MCF 10A (cell line): ENCODE results near the gene EID2B. TPM values are rescaled to one million over a fixed set of nuclear protein-coding genes. Genes with fewer than 3 reads are reported as not detected.

ENCODE experiments used
- BruUV-seq: library from RNA; stranded (reverse); fragments of 400-500 nt; replicated peaks from 2 replicates; lab custom pipeline; 2021; lab: Mats Ljungman, UMichigan
- CTCF ChIA-PET: fragments of 300-600 bp; sonication (Branson Sonifier 250); formaldehyde crosslinking; extraction: SDS; loops from one replicate; lab custom pipeline; 2021; ENCODE audit warnings: antibody characterized with exemption, inconsistent platforms; lab: Yijun Ruan, JAX
- POLR2A ChIA-PET: fragments of 300-600, 350-650 bp; sonication (Branson Sonifier 250); formaldehyde crosslinking; extraction: SDS; loops from one replicate; lab custom pipeline; 2020; ENCODE audit warnings: antibody characterized with exemption, inconsistent platforms; lab: Yijun Ruan, JAX
- DNase-seq: peaks from one replicate; pipeline ENCODE4 v3.0.0-alpha.2; 2018; ENCODE audit not compliant: unreplicated experiment
- H3K27ac Mint-ChIP-seq: one replicate; pipeline ENCODE4 v1.8.0; 2022; ENCODE audit warnings: mild to moderate bottlenecking, low read depth, mixed read lengths; ENCODE audit not compliant: unreplicated experiment
- H3K27me3 Mint-ChIP-seq: one replicate; pipeline ENCODE4 v1.8.0; 2022; ENCODE audit warnings: mixed read lengths; ENCODE audit not compliant: insufficient read depth, unreplicated experiment
- H3K36me3 Mint-ChIP-seq: one replicate; pipeline ENCODE4 v1.8.0; 2022; ENCODE audit warnings: mild to moderate bottlenecking, moderate library complexity, mixed read lengths; ENCODE audit not compliant: insufficient read depth, unreplicated experiment
- H3K4me1 Mint-ChIP-seq: one replicate; pipeline ENCODE4 v1.8.0; 2022; ENCODE audit warnings: mixed read lengths; ENCODE audit not compliant: insufficient read depth, unreplicated experiment
- H3K4me3 Mint-ChIP-seq: one replicate; pipeline ENCODE4 v1.8.0; 2022; ENCODE audit warnings: mild to moderate bottlenecking, moderate library complexity, mixed read lengths; ENCODE audit not compliant: unreplicated experiment
- H3K9me3 Mint-ChIP-seq: one replicate; pipeline ENCODE4 v1.8.0; 2022; ENCODE audit warnings: mixed read lengths; ENCODE audit not compliant: unreplicated experiment
- CTCF ChIP-seq: fragments of 200-600 bp; IDR thresholded peaks from one replicate; pipeline ENCODE4 v1.8.0; 2022; ENCODE audit warnings: antibody characterized with exemption, mild to moderate bottlenecking; ENCODE audit not compliant: unreplicated experiment
- intact Hi-C: fragments of 100-400 bp; cut with micrococcal nuclease; formaldehyde crosslinking; loops from 2 replicates; pipeline ENCODE4 v1.14.1; 2022
- total RNA-seq: library from RNA; stranded (reverse); gene quantifications from 2 replicates; pipeline ENCODE4 v1.2.3, GENCODE V29; 2022

EID2B gene
- total RNA-seq, 1 experiment from 2014 or later = 2.0 TPM

DNA sequence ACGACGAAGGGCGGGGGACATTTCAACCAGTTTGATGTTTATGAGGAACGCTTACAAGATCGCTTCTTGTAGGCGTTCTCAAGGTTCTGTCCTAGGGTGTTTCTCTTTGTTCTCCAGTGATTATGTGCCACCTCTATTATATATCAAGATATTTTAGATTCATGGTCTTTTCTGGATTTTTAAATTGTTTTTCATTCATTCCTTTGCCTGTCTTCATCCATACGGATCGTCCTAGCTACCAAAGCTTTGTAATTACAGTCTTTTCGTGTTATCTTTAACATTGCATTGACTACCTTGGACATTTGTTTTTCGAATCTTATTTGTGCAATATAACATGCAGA is 7.7 kb upstream of the EID2B start:
- CTCF ChIA-PET = interaction anchor here (0.6 to 4.9 kb wide), 9 partner anchors 58 to 829 kb away, joined by 3 to 44 read pairs (median 4); no protein-coding TSS in a partner anchor
- peaks cover 6% of the 10 kb centered on the region for H3K36me3 Mint-ChIP-seq
- H3K4me1 Mint-ChIP-seq = peaks cover 14% of the 10 kb centered on the region
- H3K27me3 Mint-ChIP-seq = no peaks in the 10 kb centered on the region
- POLR2A ChIA-PET = interaction anchor here (0.7 to 2.5 kb wide), 7 partner anchors 25 to 429 kb away, joined by 3 to 19 read pairs (median 5); partner anchors contain the start of genes RPS16, SUPT5H and TIMM50
- BruUV-seq = no TSS peak
- intact Hi-C loops = loop anchor here (2.0 kb wide), 1 partner anchor 100 kb away; no protein-coding TSS in a partner anchor
- H3K4me3 Mint-ChIP-seq = peak overlapping the region; percentile 79
- DNase-seq = no peak
- no peak overlapping the region for H3K27ac Mint-ChIP-seq
- TF ChIP-seq CTCF = no peak
- no peaks in the 10 kb centered on the region for H3K9me3 Mint-ChIP-seq

DNA sequence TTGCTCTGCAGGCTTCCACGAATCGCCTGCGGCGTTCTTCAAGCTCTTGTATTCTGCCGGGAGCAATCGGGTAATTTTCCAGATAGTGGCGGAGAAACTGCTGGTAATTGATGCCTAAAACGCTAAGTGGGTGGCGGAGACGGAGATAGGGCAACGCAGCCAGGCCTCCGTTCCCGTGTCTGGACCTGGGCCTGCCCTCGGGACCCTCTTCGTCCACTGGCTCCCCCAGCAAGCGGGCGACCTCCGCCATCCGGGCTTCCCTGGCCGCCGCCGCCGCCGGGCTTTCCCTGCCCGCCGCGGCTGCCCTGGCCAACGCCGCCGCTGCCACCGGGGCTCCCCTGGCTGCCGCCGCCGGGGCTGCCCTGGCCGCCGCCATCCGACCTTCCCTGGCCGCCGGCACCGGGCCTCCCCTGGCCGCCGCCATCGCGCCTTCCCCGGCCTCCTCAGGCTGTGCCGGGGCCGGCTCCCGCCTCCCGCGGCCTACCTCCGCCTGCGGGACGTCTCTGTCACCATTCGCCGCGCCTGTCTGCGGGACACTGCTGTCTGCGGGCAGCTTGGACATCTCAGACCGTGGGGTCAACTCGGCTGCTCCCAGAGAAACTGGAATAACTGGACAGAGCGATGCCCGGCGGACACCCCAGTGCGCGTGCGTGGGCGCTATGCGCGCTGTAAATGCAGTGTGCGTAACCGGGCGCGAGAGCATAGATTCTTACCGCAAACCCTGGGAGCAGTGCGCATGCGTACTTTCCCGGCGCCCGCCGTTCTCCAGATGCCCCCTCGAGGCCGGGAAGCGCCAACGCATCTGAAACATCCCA is 7.1 kb upstream of the EID2B start, which contains the start of gene EID2:
EID2 (minus strand) TSS at position 644 of the 815 bp plus-strand sequence; CDS start at position 562, 82 bp downstream.
- BruUV-seq = no TSS peak
- Mint-ChIP-seq H3K27ac (no peak within 1 kb of the TSS), H3K4me3 (peak within 1 kb of the TSS; percentile 79), H3K4me1 (peaks cover 14% of the 10 kb centered on the region), H3K36me3 (peaks cover 6% of the 10 kb centered on the region), H3K9me3 (no peaks in the 10 kb centered on the region), H3K27me3 (no peaks in the 10 kb centered on the region)
- peak; percentile 93 for DNase-seq
- ChIA-PET POLR2A (interaction anchor here (0.7 to 2.5 kb wide), 16 partner anchors 8 to 1274 kb away, joined by 3 to 19 read pairs (median 4); partner anchors contain the start of genes FBL, MED29, PAF1 and RPS16), CTCF (interaction anchor here (0.6 to 4.9 kb wide), 13 partner anchors 31 to 1170 kb away, joined by 3 to 44 read pairs (median 4); no protein-coding TSS in a partner anchor)
- intact Hi-C loops = loop anchor here (2.0 to 10.0 kb wide), 2 partner anchors 99 to 415 kb away; partner anchors contain the start of gene PAK4
- peak; percentile 68 for TF ChIP-seq CTCF

DNA sequence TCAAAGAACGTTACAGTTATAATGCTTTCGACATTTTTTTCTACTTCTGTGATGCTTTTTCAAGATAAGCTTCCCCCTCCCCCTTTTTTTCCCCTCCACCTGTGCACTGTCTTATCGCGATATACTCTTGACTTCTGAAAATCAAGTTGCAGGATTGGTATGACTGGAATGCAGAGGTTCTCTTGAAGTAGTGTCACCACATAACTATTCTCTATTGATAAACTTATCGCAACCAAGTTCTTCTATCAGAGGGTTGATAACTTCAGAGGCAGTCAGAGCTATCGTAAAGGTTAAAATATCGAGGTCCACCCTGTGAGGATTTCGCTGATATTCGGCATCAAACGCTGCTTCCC is 6.5 kb upstream of the EID2B start:
- Mint-ChIP-seq H3K4me3 (peak overlapping the region; percentile 79), H3K36me3 (peaks cover 6% of the 10 kb centered on the region), H3K4me1 (peaks cover 14% of the 10 kb centered on the region), H3K9me3 (no peaks in the 10 kb centered on the region), H3K27ac (no peak overlapping the region), H3K27me3 (no peaks in the 10 kb centered on the region)
- CTCF ChIA-PET = interaction anchor here (0.6 to 4.9 kb wide), 7 partner anchors 30 to 174 kb away, joined by 3 to 44 read pairs (median 5); no protein-coding TSS in a partner anchor
- intact Hi-C loops = loop anchor here (10.0 kb wide), 1 partner anchor 414 kb away; the partner anchor contains the start of gene PAK4
- POLR2A ChIA-PET = interaction anchor here (0.7 to 2.5 kb wide), 13 partner anchors 9 to 1274 kb away, joined by 3 to 19 read pairs (median 4); partner anchors contain the start of genes FBL, MED29, PAF1 and RPS16
- no peak for TF ChIP-seq CTCF
- no peak for DNase-seq
- no TSS peak for BruUV-seq
